HG03442 (cell line): ENCODE measurements around the gene PSMD1.
"Not testable (repeated sequence)": the region's sequence is repeated elsewhere in the genome, so short reads cannot be mapped to it uniquely, and the experiment has no call there.

Experiments
- ATAC-seq: cut with Tn5 transposase; IDR thresholded peaks from one replicate; pipeline ENCODE4 v1.9.1; 2021; ENCODE audit warnings: mild to moderate bottlenecking, moderate library complexity; ENCODE audit not compliant: unreplicated experiment

Gene PSMD1

GRCh38 chr2:231140808-231141207 lies 84.1 kb downstream of the PSMD1 start:
- ATAC-seq = not testable (repeated sequence)

- no peak for ATAC-seq
Measured at GRCh38 chr2:231144896-231145295, 88.2 kb downstream of the PSMD1 start.

- ATAC-seq = no peak
Measured at GRCh38 chr2:231146665-231147064, 90.0 kb downstream of the PSMD1 start.

GRCh38 chr2:231152800-231153557 lies 96.3 kb downstream of the PSMD1 start:
- no peak for ATAC-seq

GRCh38 chr2:231159306-231159705 lies 102.6 kb downstream of the PSMD1 start:
- ATAC-seq = no peak

GRCh38 chr2:231160701-231161100 lies 104.0 kb downstream of the PSMD1 start:
- no peak for ATAC-seq

GRCh38 chr2:231161252-231161839 lies 104.7 kb downstream of the PSMD1 start:
- ATAC-seq = peak; percentile 67

GRCh38 chr2:231161877-231162329 lies 105.2 kb downstream of the PSMD1 start:
- no peak for ATAC-seq

GRCh38 chr2:231163011-231163410 lies 106.3 kb downstream of the PSMD1 start:
- ATAC-seq = no peak

GRCh38 chr2:231163414-231164095 lies 106.9 kb downstream of the PSMD1 start:
- ATAC-seq = no peak

- no peak for ATAC-seq
Measured at GRCh38 chr2:231167745-231168459, 111.2 kb downstream of the PSMD1 start.

GRCh38 chr2:231168460-231169139 lies 111.9 kb downstream of the PSMD1 start:
- ATAC-seq = no peak

GRCh38 chr2:231169488-231169887 lies 112.8 kb downstream of the PSMD1 start:
- ATAC-seq = no peak

- no peak for ATAC-seq
Measured at GRCh38 chr2:231170055-231170454, 113.4 kb downstream of the PSMD1 start.

GRCh38 chr2:231172025-231172424 lies 115.4 kb downstream of the PSMD1 start:
- ATAC-seq = no peak

- no peak for ATAC-seq
Measured at GRCh38 chr2:231174211-231174651, 117.6 kb downstream of the PSMD1 start.

GRCh38 chr2:231176066-231176465 lies 119.4 kb downstream of the PSMD1 start:
- no peak for ATAC-seq

GRCh38 chr2:231177156-231178025 lies 120.7 kb downstream of the PSMD1 start:
- no peak for ATAC-seq

GRCh38 chr2:231178805-231179204 lies 122.1 kb downstream of the PSMD1 start:
- ATAC-seq = not testable (repeated sequence)
